BE2C (cell line): Measurements from ENCODE around the gene GHRL.

ENCODE experiments used
- DNase-seq: peaks from one replicate; pipeline ENCODE4 v3.0.0-alpha.2; 2020
- H3K27me3 ChIP-seq: fragments of 250-450 bp; sonication (Bioruptor Pico); 2 replicates; pipeline ENCODE4 v1.5.1; 2020; ENCODE audit warnings: mild to moderate bottlenecking
- H3K36me3 ChIP-seq: fragments of 250-450 bp; sonication (Bioruptor Pico); 2 replicates; pipeline ENCODE4 v1.5.1; 2020; ENCODE audit warnings: mild to moderate bottlenecking
- H3K4me1 ChIP-seq: fragments of 250-450 bp; sonication (Bioruptor Pico); 2 replicates; pipeline ENCODE4 v1.5.1; 2020
- H3K4me3 ChIP-seq: 2 replicates; pipeline ENCODE4 v1.5.1; 2011; ENCODE audit warnings: low read depth, low read length
- H3K9me3 ChIP-seq: fragments of 250-450 bp; sonication (Bioruptor Pico); 2 replicates; pipeline ENCODE4 v1.5.1; 2020
- CTCF ChIP-seq: IDR thresholded peaks from 2 replicates; pipeline ENCODE4 v1.5.1; 2012; ENCODE audit warnings: mild to moderate bottlenecking, low read depth, low read length

GHRL gene

GRCh38 chr3:10335190-10335738 lies 42.5 kb upstream of the GHRL start:
- Histone ChIP-seq H3K9me3 (no peaks in the 10 kb centered on the region), H3K27me3 (no peaks in the 10 kb centered on the region), H3K4me3 (no peak overlapping the region), H3K36me3 (no peaks in the 10 kb centered on the region), H3K4me1 (no peaks in the 10 kb centered on the region)
- DNase-seq: no peak
- no peak for TF ChIP-seq CTCF

- H3K4me1 ChIP-seq: no peaks in the 10 kb centered on the region
- no peak for DNase-seq
Measured at GRCh38 chr3:10334459-10334858, 41.7 kb upstream of the GHRL start.

GRCh38 chr3:10334042-10334441 lies 41.3 kb upstream of the GHRL start:
- TF ChIP-seq CTCF: no peak
- H3K9me3 ChIP-seq: no peaks in the 10 kb centered on the region
- no peak overlapping the region for H3K4me3 ChIP-seq
- no peaks in the 10 kb centered on the region for H3K36me3 ChIP-seq
- no peak for DNase-seq
- no peaks in the 10 kb centered on the region for H3K27me3 ChIP-seq
- no peaks in the 10 kb centered on the region for H3K4me1 ChIP-seq

More at GRCh38 chr3:10334459-10334858, 41.7 kb upstream of the GHRL start:
- no peaks in the 10 kb centered on the region for H3K36me3 ChIP-seq
- H3K4me3 ChIP-seq: no peak overlapping the region
- no peaks in the 10 kb centered on the region for H3K27me3 ChIP-seq
- no peaks in the 10 kb centered on the region for H3K9me3 ChIP-seq
- TF ChIP-seq CTCF: no peak

GRCh38 chr3:10333349-10333650 lies 40.6 kb upstream of the GHRL start:
- Histone ChIP-seq H3K4me1 (no peaks in the 10 kb centered on the region), H3K4me3 (no peak overlapping the region), H3K9me3 (no peaks in the 10 kb centered on the region), H3K27me3 (no peaks in the 10 kb centered on the region), H3K36me3 (no peaks in the 10 kb centered on the region)
- DNase-seq: no peak
- no peak for TF ChIP-seq CTCF

GRCh38 chr3:10332481-10333348 lies 40.0 kb upstream of the GHRL start:
- Histone ChIP-seq H3K4me3 (no peak overlapping the region), H3K27me3 (no peaks in the 10 kb centered on the region), H3K9me3 (no peaks in the 10 kb centered on the region), H3K4me1 (no peaks in the 10 kb centered on the region), H3K36me3 (no peaks in the 10 kb centered on the region)
- DNase-seq: no peak
- no peak for TF ChIP-seq CTCF

- no peaks in the 10 kb centered on the region for H3K27me3 ChIP-seq
- TF ChIP-seq CTCF: no peak
- no peaks in the 10 kb centered on the region for H3K36me3 ChIP-seq
- no peaks in the 10 kb centered on the region for H3K9me3 ChIP-seq
- H3K4me3 ChIP-seq: no peak overlapping the region
- H3K4me1 ChIP-seq: no peaks in the 10 kb centered on the region
- no peak for DNase-seq
Measured at GRCh38 chr3:10331320-10331719, 38.6 kb upstream of the GHRL start.
